HG03066 (cell line): ENCODE data around the gene TIMM44.
"Not testable (repeated sequence)": the region's sequence is repeated elsewhere in the genome, so short reads cannot be mapped to it uniquely, and the experiment has no call there.

Experiments
- ATAC-seq: cut with Tn5 transposase; IDR thresholded peaks from one replicate; pipeline ENCODE4 v1.9.1; 2021; ENCODE audit warnings: low read depth; ENCODE audit not compliant: unreplicated experiment

The TIMM44 gene

GRCh38 chr19:7926727-7927604, 16.5 kb downstream of the TIMM44 start:
- ATAC-seq: no peak

- no peak for ATAC-seq
Measured at GRCh38 chr19:7926021-7926726, 17.3 kb downstream of the TIMM44 start, which contains the start of gene CTXN1. TSS of gene CTXN1 (minus strand) at chr19:7926135. CDS start at chr19:7925538, 597 bp downstream.

DNA sequence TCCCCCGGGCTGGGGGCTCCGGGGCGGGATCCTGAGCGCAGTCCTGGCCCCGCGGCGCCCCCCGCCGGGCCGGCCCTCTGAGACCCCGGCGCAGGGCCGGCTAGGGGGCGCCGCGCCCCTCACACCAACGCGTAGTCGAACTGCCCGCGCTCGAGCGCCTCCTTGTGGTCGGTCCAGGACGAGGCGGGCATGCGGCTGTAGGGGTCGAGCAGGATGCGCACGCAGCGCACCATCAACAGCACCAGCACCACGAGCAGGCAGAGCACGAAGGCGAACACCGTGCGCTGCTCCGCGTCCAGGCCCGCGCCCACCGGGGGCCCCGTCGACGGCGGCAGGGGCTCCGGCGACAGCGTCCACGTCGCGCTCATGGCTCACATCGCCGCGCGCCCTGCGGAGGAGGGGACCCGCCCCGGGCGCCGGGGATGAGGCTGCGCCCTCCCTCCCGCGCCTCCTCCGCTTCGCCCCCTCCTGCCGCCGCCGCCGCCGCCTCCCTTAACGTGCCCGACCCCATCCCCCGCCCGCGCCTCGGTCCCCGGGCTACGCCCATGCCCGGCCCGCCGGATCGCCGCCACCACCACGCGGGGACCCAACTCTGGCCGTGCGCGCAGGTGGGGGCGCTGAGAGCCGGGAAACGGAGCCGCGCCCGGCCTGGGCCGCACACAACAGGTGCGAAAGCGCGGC, 18.2 kb downstream of the TIMM44 start:
- no peak for ATAC-seq

GRCh38 chr19:7924651-7925170, 18.8 kb downstream of the TIMM44 start:
- no peak for ATAC-seq

- no peak for ATAC-seq
Measured at GRCh38 chr19:7924241-7924640, 19.2 kb downstream of the TIMM44 start.

GRCh38 chr19:7923295-7924191, 19.9 kb downstream of the TIMM44 start:
- no peak for ATAC-seq

GRCh38 chr19:7922836-7923195, 20.6 kb downstream of the TIMM44 start:
- ATAC-seq: no peak

- ATAC-seq: no peak
Measured at GRCh38 chr19:7921967-7922835, 21.3 kb downstream of the TIMM44 start.

- no peak for ATAC-seq
Measured at GRCh38 chr19:7921302-7921966, 22.0 kb downstream of the TIMM44 start.

- ATAC-seq: peak; percentile 35
Measured at GRCh38 chr19:7920519-7921301, 22.8 kb downstream of the TIMM44 start.

- ATAC-seq: peak; percentile 39
Measured at GRCh38 chr19:7919610-7920518, 23.6 kb downstream of the TIMM44 start, which contains the start of gene SNAPC2. TSS of gene SNAPC2 (plus strand) at chr19:7920338. CDS start at chr19:7920367, 29 bp downstream.

DNA sequence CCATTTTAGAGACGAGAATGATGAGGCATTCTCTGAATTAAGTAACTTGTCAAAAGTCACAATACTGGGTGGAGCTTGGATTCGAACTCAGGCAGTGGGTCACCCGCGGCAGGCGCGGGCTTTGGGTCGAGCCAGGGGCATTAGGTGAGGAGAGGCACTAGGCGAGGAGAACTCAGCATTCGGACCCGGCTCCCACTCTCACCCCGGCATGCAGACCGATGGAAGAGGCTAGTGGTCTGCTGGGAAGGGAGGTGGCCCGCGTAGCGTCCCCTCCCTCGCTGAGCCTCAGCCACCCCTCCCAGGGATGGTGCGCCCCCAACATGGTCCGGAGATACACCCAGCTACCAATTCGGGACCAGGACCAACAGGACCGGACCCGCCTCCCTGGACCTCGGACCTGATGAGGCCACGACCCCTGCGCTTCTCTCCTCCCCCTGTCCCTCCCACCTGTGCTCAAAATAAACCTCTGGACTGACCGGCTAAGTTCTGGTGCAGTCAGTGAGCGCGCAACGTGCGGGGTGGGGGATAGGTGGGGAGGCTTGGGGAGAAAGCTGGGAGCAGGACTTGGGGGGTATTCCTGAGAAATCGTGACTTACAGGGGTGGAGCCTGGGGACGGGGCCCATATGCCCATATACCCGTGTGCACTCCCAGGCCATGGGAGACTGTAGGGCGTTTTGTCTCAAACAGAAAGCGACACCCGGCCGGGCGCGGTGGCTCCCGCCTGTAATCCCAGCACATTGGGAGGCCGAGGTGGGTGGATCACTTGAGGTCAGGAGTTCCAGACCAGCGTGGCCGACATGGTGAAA, 24.6 kb downstream of the TIMM44 start:
- ATAC-seq: no peak

DNA sequence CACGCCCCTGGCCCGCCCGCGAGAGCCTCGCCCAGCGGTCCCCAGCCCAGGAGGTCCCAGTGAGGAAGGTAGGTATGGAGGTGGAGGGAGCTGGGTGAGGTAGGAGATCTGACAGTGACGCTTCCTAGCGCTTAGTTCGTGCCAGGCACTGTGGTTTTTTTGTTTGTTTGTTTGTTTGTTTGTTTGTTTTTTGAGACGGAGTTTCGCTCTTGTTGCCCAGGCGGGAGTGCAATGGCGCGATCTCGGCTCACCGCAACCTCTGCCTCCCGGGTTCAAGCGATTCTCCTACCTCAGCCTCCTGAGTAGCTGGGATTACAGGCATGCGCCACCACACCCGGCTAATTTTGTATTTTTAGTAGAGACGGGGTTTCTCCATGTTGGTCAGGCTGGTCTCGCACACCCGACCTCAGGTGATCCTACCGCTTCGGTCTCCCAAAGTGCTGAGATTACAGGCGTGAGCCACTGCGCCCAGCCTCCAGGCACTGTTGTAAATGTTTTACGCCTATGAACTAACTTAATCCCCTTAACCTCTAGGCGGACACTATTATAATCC, 25.3 kb downstream of the TIMM44 start:
- ATAC-seq: not testable (repeated sequence)

GRCh38 chr19:7917267-7918061, 26.0 kb downstream of the TIMM44 start:
- no peak for ATAC-seq

DNA sequence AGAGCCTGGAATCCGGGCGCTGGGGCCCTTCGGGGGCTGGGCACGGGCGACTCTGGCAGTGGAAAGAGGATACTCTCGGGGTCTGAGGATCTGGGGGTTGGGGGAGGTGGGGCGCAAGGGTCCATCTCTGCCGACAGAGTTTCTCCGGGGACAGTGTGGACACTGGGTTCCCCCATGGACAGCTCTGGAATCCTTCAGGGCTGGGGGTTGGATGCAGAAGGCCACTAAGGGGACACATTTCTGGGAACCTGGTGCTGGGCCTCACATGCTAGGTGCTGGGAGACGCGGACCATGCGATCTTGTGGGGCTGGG, 26.6 kb downstream of the TIMM44 start:
- ATAC-seq: no peak
